Mammary epithelial cell (primary cell): ENCODE measurements around the gene PIP4K2A.

ENCODE experiments used
- CTCF ChIP-seq, 2 donors: IDR thresholded peaks in 1 of 2; conservative IDR thresholded peaks in 1 of 2; 2 replicates each; pipeline ENCODE4 v1.5.1; 2011 to 2012; ENCODE audit warnings: inconsistent platforms in 2 of 2, low read length in 2 of 2, mild to moderate bottlenecking in 2 of 2, control low read depth in 1 of 2, low read depth in 1 of 2; ENCODE audit not compliant: insufficient read depth in 1 of 2; ENCODE audit errors: extremely low read depth in 1 of 2
- EZH2 ChIP-seq: IDR thresholded peaks from 2 replicates; pipeline ENCODE4 v1.6.1; 2012; ENCODE audit warnings: low read length, inconsistent platforms, borderline replicate concordance

GRCh38 chr10:22489975-22490374 is 224.4 kb downstream of the PIP4K2A start:
- TF ChIP-seq CTCF (conservative IDR thresholded peaks at IDR 0.05 in 1 of 2, IDR thresholded peaks at IDR 0.05 in 1 of 2; ENCODE audit: extremely low read depth in 1 of 2, insufficient read depth in 1 of 2, low read depth in 1 of 2, low read length in 2 of 2) (no peak), EZH2 (no peak)
